Measurements from ENCODE around the gene MRPS23. TPM values are rescaled to one million over a fixed set of nuclear protein-coding genes. Genes with fewer than 3 reads are reported as not detected.

MRPS23 gene
- total and polyA plus RNA-seq, 2 of the 8 experiments (the other 6 are each of a cell fraction or from before 2014, with no cell fraction given), result 38.6 to 60.4 TPM

GRCh38 chr17:57803021-57803420 is 46.8 kb downstream of the MRPS23 start (continued):
- TF ChIP-seq USF2 (IDR thresholded peaks at IDR 0.05; ENCODE audit: low read length), result no peak
- no peak for TF ChIP-seq KDM1A (IDR thresholded peaks at IDR 0.05; ENCODE audit: borderline replicate concordance, low read length)
- TF ChIP-seq BACH1 (IDR thresholded peaks at IDR 0.05; ENCODE audit: low read length), result no peak
- no peak for TF ChIP-seq ZNF274 (IDR thresholded peaks at IDR 0.05; ENCODE audit: borderline replicate concordance, extremely low read depth, low read length)
- no peak for TF ChIP-seq POLR2AphosphoS5 (IDR thresholded peaks at IDR 0.05; ENCODE audit: low read depth, low read length)
